HCT116 (cell line): ENCODE measurements around the gene PER2. TPM values are rescaled to one million over a fixed set of nuclear protein-coding genes. Genes with fewer than 3 reads are reported as not detected.

Experiments
- ATAC-seq: fragments of 200-7000 bp; cut with Tn5 transposase; 2 replicates; pipeline ENCODE4 v1.9.1; 2020; ENCODE audit warnings: mild to moderate bottlenecking, moderate library complexity
- BruUV-seq: library from RNA; stranded (reverse); fragments of 400-500 nt; replicated peaks from 2 replicates; lab custom pipeline; 2021; lab: Mats Ljungman, UMichigan
- CTCF ChIA-PET: fragments of 300-600 bp; sonication (Branson Sonifier 250); formaldehyde crosslinking; loops from one replicate; lab custom pipeline; 2021; ENCODE audit warnings: antibody characterized with exemption; lab: Charles Lee
- POLR2A ChIA-PET: fragments of 300-600, 350-600 bp; sonication (Branson Sonifier 250); formaldehyde crosslinking; loops from one replicate; lab custom pipeline; 2021; ENCODE audit warnings: antibody characterized with exemption; lab: Charles Lee
- RAD21 ChIA-PET, 2 experiments: fragments of 300-600 bp; sonication (Branson Sonifier 250); formaldehyde crosslinking; loops; one replicate each; lab custom pipeline; 2023; ENCODE audit warnings: low total read pairs in 2 of 2; ENCODE audit not compliant: uncharacterized antibody in 2 of 2, unreplicated experiment in 2 of 2, low non-redundant PET in 1 of 2; lab: Charles Lee
- DNase-seq: peaks from one replicate; pipeline ENCODE4 v3.0.0-alpha.2; 2010; ENCODE audit warnings: low read depth, low spot score
- H2AFZ ChIP-seq: fragments of 200-600 bp; shearing (Covaris generic), sonication (generic); 2 replicates; pipeline ENCODE4 v1.6.1; 2017; ENCODE audit warnings: low read depth, mixed run types, mixed read lengths, antibody characterized with exemption, low read length; ENCODE audit not compliant: poor library complexity, severe bottlenecking
- H3K27ac ChIP-seq: 2 replicates; pipeline ENCODE4 v1.5.1; 2012; ENCODE audit warnings: low read depth, low read length
- H3K27me3 ChIP-seq: fragments of 200-600 bp; sonication (generic); 2 replicates; pipeline ENCODE4 v1.6.1; 2016; ENCODE audit warnings: mixed run types, low read length, mixed read lengths; ENCODE audit not compliant: insufficient read depth
- H3K36me3 ChIP-seq, 2 experiments: fragments of 200-500 bp in 1 of 2; fragments of 200-600 bp in 1 of 2; sonication (Bioruptor generic) in 1 of 2; sonication (generic) in 1 of 2; 2 replicates each; pipeline versions ENCODE4 v1.5.1 to v1.6.1; 2014 to 2016; ENCODE audit warnings: low read length in 2 of 2, inconsistent platforms in 1 of 2, mixed read lengths in 1 of 2, mixed run types in 1 of 2; ENCODE audit not compliant: insufficient read depth in 2 of 2, control insufficient read depth in 1 of 2
- H3K4me1 ChIP-seq, 2 experiments: fragments of 200-600 bp in 1 of 2; sonication (generic) in 1 of 2; 2 replicates each; pipeline versions ENCODE4 v1.5.1 to v1.6.1; 2012 to 2017; ENCODE audit warnings: low read length in 2 of 2, inconsistent platforms in 1 of 2, mild to moderate bottlenecking in 1 of 2, mixed read lengths in 1 of 2, mixed run types in 1 of 2, moderate library complexity in 1 of 2; ENCODE audit not compliant: insufficient read depth in 2 of 2, control insufficient read depth in 1 of 2
- H3K4me2 ChIP-seq: fragments of 200-600 bp; sonication (generic); 2 replicates; pipeline ENCODE4 v1.6.1; 2017; ENCODE audit warnings: mixed run types, low read length, mixed read lengths
- H3K4me3 ChIP-seq, 2 experiments: fragments of 200-600 bp in 1 of 2; sonication (generic) in 1 of 2; replicated peaks in 1 of 2; 2 replicates each; pipeline ENCODE4 v1.5.1; 2011 to 2016; ENCODE audit warnings: low read length in 2 of 2, control low read depth in 1 of 2, low read depth in 1 of 2, mild to moderate bottlenecking in 1 of 2, mixed read lengths in 1 of 2, mixed run types in 1 of 2
- H3K79me2 ChIP-seq: fragments of 200-600 bp; sonication (generic); 2 replicates; pipeline ENCODE4 v1.6.1; 2017; ENCODE audit warnings: mild to moderate bottlenecking, mixed run types, low read length, moderate library complexity, mixed read lengths; ENCODE audit not compliant: insufficient read depth
- H3K9ac ChIP-seq: fragments of 200-600 bp; sonication (generic); 2 replicates; pipeline ENCODE4 v1.6.1; 2016; ENCODE audit warnings: low read length, mixed read lengths
- H3K9me2 ChIP-seq: fragments of 200-600 bp; sonication (generic), shearing (Covaris generic); 2 replicates; pipeline ENCODE4 v1.6.1; 2017; ENCODE audit warnings: mixed run types, mild to moderate bottlenecking, moderate library complexity; ENCODE audit not compliant: insufficient read depth
- H3K9me3 ChIP-seq, 2 experiments: fragments of 200-500 bp in 1 of 2; fragments of 200-600 bp in 1 of 2; sonication (Bioruptor generic) in 1 of 2; sonication (generic) in 1 of 2; 2 replicates each; pipeline ENCODE4 v1.6.1; 2014 to 2017; ENCODE audit warnings: low read length in 2 of 2, mixed read lengths in 2 of 2, inconsistent platforms in 1 of 2, low read depth in 1 of 2, mild to moderate bottlenecking in 1 of 2, mixed run types in 1 of 2, moderate library complexity in 1 of 2; ENCODE audit not compliant: control insufficient read depth in 1 of 2, insufficient read depth in 1 of 2
- H4K20me1 ChIP-seq: fragments of 200-600 bp; sonication (generic), shearing (Covaris generic); 2 replicates; pipeline ENCODE4 v1.6.1; 2017; ENCODE audit warnings: mixed run types, mild to moderate bottlenecking, moderate library complexity; ENCODE audit not compliant: insufficient read depth
- CBX3 ChIP-seq: IDR thresholded peaks from 2 replicates; pipeline ENCODE4 v1.6.1; 2012; ENCODE audit warnings: low read depth
- CEBPB ChIP-seq: IDR thresholded peaks from 2 replicates; pipeline ENCODE4 v1.6.1; 2012; ENCODE audit warnings: low read depth
- EZH2phosphoT487 ChIP-seq: fragments of 200-600 bp; IDR thresholded peaks from 2 replicates; pipeline ENCODE4 v1.6.1; 2018; ENCODE audit warnings: antibody characterized with exemption, borderline replicate concordance
- FOSL1 ChIP-seq: IDR thresholded peaks from 2 replicates; pipeline ENCODE4 v1.6.1; 2012; ENCODE audit warnings: low read depth
- JUND ChIP-seq: IDR thresholded peaks from 2 replicates; pipeline ENCODE4 v1.6.1; 2012
- POLR2A ChIP-seq: IDR thresholded peaks from 2 replicates; pipeline ENCODE4 v1.7.0; 2011; ENCODE audit warnings: borderline replicate concordance; ENCODE audit not compliant: insufficient read depth, insufficient read length; ENCODE audit errors: extremely low read depth
- SIN3A ChIP-seq: IDR thresholded peaks from 2 replicates; pipeline ENCODE4 v1.6.1; 2012; ENCODE audit warnings: low read depth
- SP1 ChIP-seq: IDR thresholded peaks from 2 replicates; pipeline ENCODE4 v1.6.1; 2012; ENCODE audit warnings: low read depth
- SRF ChIP-seq: IDR thresholded peaks from 2 replicates; pipeline ENCODE4 v1.6.1; 2012; ENCODE audit warnings: low read depth
- TCF7L2 ChIP-seq: IDR thresholded peaks from 2 replicates; pipeline ENCODE4 v1.7.0; 2011; ENCODE audit warnings: borderline replicate concordance, inconsistent platforms; ENCODE audit not compliant: insufficient read depth, insufficient read length; ENCODE audit errors: extremely low read depth
- ZFX ChIP-seq: fragments of 450-650 bp; IDR thresholded peaks from 2 replicates; pipeline ENCODE4 v1.6.1; 2017
- ZNF274 ChIP-seq: fragments of 200-500 bp; sonication (Bioruptor generic); IDR thresholded peaks from 2 replicates; pipeline ENCODE4 v1.6.1; 2014; ENCODE audit warnings: mild to moderate bottlenecking, low read depth, low read length, inconsistent platforms
- intact Hi-C: fragments of 100-400 bp; cut with micrococcal nuclease; formaldehyde crosslinking; loops from 2 replicates; pipeline ENCODE4 v1.10.0; 2022
- total RNA-seq: library from RNA; stranded (reverse); gene quantifications from one replicate; pipeline ENCODE4 v1.2.1, GENCODE V29; 2021; ENCODE audit not compliant: unreplicated experiment
- TF ChIP-seq, protein P1 (sequence below): IDR thresholded peaks from 2 replicates; pipeline ENCODE4 v1.6.1; 2012
- TF ChIP-seq, protein P2 (sequence below): IDR thresholded peaks from 2 replicates; pipeline ENCODE4 v1.6.1; 2012
- TF ChIP-seq, protein P3 (sequence below): IDR thresholded peaks from 2 replicates; pipeline ENCODE4 v1.6.1; 2011; ENCODE audit warnings: mild to moderate bottlenecking, low read length, moderate library complexity; ENCODE audit not compliant: insufficient replicate concordance; ENCODE audit errors: extremely low read depth
- TF ChIP-seq, protein P4 (sequence below): IDR thresholded peaks from 2 replicates; pipeline ENCODE4 v1.6.1; 2012; ENCODE audit warnings: low read depth
- TF ChIP-seq, protein P5 (sequence below), 3 experiments: fragments of 200-600 bp in 1 of 3; sonication (generic) in 1 of 3; IDR thresholded peaks in 2 of 3; conservative IDR thresholded peaks in 1 of 3; 2 replicates each; pipeline ENCODE4 v1.5.1; 2012 to 2017; ENCODE audit warnings: low read depth in 2 of 3, low read length in 2 of 3, antibody characterized with exemption in 1 of 3, borderline replicate concordance in 1 of 3, control low read depth in 1 of 3, mild to moderate bottlenecking in 1 of 3, mixed read lengths in 1 of 3, mixed run types in 1 of 3, moderate library complexity in 1 of 3; ENCODE audit not compliant: insufficient read depth in 1 of 3

PER2 gene
- total RNA-seq, 1 experiment from 2014 or later, result 18.7 TPM

DNA sequence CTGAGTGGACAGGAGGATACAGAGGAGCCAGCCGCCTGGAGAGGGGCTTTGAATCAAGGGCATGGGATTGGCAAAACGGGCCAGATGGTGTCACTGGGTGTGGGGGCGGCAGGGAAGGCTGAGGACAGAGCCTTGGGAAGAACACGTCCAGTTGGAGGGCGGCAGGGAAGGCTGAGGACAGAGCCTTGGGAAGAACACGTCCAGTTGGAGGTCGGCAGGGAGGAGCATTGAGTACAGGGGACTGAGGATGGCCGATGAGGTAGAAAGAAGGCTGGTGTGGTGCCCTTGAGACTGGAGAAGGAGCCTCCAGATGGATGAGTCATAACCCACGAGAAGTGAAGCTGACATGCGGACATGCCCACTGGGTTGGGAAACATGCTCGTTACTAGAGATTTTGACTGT is 53.1 kb downstream of the PER2 start (continued):
- TF ChIP-seq, protein P1, sequence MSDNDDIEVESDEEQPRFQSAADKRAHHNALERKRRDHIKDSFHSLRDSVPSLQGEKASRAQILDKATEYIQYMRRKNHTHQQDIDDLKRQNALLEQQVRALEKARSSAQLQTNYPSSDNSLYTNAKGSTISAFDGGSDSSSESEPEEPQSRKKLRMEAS, result no peak
- TF ChIP-seq JUND (no peak), TCF7L2 (no peak), POLR2A (no peak), EZH2phosphoT487 (no peak)
- TF ChIP-seq, all 23 proteins: peak for 0

DNA sequence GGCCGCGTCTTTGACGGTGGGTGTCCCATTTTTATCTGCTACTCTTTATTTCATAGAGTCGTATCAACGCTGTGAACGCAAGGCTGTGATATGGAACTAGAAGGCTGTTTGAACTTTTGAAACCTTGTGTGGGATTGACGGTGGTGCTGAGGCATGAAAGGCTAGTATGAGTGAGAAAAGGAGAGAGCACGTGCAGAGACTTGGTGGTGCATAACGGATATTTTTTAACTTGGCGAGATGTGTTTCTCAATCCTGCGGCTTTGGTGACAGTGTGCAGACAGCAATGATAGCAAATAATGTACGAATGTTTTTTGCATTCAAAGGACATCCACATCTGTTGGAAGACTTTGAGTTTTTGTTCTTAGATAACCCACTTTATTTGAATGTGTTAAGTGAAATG is 54.8 kb downstream of the PER2 start:
- RAD21 ChIA-PET, result no interaction called here
- H3K4me3 ChIP-seq, result no peak overlapping the region
- DNase-seq, result no peak
- H3K9me3 ChIP-seq, result no peaks in the 10 kb centered on the region
- ATAC-seq, result no peak
- intact Hi-C loops, result no loop called here
- no peaks in the 10 kb centered on the region for H4K20me1 ChIP-seq
- no peak overlapping the region for H3K9ac ChIP-seq
- no peak overlapping the region for H3K27ac ChIP-seq
- no peaks in the 10 kb centered on the region for H3K9me2 ChIP-seq
- BruUV-seq, result no TSS peak
- TF ChIP-seq SIN3A, result no peak
- TF ChIP-seq TCF7L2, result no peak
- TF ChIP-seq FOSL1, result no peak
- TF ChIP-seq SP1, result no peak
- TF ChIP-seq SRF, result no peak
- TF ChIP-seq ZFX, result no peak
- no peak for TF ChIP-seq CEBPB
- TF ChIP-seq, protein P2, sequence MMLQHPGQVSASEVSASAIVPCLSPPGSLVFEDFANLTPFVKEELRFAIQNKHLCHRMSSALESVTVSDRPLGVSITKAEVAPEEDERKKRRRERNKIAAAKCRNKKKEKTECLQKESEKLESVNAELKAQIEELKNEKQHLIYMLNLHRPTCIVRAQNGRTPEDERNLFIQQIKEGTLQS, result no peak
- no peak for TF ChIP-seq ZNF274
- TF ChIP-seq, protein P3, sequence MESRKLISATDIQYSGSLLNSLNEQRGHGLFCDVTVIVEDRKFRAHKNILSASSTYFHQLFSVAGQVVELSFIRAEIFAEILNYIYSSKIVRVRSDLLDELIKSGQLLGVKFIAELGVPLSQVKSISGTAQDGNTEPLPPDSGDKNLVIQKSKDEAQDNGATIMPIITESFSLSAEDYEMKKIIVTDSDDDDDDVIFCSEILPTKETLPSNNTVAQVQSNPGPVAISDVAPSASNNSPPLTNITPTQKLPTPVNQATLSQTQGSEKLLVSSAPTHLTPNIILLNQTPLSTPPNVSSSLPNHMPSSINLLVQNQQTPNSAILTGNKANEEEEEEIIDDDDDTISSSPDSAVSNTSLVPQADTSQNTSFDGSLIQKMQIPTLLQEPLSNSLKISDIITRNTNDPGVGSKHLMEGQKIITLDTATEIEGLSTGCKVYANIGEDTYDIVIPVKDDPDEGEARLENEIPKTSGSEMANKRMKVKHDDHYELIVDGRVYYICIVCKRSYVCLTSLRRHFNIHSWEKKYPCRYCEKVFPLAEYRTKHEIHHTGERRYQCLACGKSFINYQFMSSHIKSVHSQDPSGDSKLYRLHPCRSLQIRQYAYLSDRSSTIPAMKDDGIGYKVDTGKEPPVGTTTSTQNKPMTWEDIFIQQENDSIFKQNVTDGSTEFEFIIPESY, result no peak
- TF ChIP-seq CBX3, result no peak
- TF ChIP-seq, protein P4, sequence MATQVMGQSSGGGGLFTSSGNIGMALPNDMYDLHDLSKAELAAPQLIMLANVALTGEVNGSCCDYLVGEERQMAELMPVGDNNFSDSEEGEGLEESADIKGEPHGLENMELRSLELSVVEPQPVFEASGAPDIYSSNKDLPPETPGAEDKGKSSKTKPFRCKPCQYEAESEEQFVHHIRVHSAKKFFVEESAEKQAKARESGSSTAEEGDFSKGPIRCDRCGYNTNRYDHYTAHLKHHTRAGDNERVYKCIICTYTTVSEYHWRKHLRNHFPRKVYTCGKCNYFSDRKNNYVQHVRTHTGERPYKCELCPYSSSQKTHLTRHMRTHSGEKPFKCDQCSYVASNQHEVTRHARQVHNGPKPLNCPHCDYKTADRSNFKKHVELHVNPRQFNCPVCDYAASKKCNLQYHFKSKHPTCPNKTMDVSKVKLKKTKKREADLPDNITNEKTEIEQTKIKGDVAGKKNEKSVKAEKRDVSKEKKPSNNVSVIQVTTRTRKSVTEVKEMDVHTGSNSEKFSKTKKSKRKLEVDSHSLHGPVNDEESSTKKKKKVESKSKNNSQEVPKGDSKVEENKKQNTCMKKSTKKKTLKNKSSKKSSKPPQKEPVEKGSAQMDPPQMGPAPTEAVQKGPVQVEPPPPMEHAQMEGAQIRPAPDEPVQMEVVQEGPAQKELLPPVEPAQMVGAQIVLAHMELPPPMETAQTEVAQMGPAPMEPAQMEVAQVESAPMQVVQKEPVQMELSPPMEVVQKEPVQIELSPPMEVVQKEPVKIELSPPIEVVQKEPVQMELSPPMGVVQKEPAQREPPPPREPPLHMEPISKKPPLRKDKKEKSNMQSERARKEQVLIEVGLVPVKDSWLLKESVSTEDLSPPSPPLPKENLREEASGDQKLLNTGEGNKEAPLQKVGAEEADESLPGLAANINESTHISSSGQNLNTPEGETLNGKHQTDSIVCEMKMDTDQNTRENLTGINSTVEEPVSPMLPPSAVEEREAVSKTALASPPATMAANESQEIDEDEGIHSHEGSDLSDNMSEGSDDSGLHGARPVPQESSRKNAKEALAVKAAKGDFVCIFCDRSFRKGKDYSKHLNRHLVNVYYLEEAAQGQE, result no peak
- TF ChIP-seq, protein P1, result no peak
- TF ChIP-seq, protein P5, sequence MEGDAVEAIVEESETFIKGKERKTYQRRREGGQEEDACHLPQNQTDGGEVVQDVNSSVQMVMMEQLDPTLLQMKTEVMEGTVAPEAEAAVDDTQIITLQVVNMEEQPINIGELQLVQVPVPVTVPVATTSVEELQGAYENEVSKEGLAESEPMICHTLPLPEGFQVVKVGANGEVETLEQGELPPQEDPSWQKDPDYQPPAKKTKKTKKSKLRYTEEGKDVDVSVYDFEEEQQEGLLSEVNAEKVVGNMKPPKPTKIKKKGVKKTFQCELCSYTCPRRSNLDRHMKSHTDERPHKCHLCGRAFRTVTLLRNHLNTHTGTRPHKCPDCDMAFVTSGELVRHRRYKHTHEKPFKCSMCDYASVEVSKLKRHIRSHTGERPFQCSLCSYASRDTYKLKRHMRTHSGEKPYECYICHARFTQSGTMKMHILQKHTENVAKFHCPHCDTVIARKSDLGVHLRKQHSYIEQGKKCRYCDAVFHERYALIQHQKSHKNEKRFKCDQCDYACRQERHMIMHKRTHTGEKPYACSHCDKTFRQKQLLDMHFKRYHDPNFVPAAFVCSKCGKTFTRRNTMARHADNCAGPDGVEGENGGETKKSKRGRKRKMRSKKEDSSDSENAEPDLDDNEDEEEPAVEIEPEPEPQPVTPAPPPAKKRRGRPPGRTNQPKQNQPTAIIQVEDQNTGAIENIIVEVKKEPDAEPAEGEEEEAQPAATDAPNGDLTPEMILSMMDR (IDR thresholded peaks at IDR 0.05 in 2 of 3, conservative IDR thresholded peaks at IDR 0.05 in 1 of 3; ENCODE audit: borderline replicate concordance in 1 of 3, insufficient read depth in 1 of 3, low read depth in 2 of 3, low read length in 2 of 3), result no peak
- CTCF ChIA-PET, result no interaction called here
- H3K4me1 ChIP-seq, result peaks cover 3 to 17% of the 10 kb centered on the region in 2 experiments; a peak in 3 of 4 replicates
- no peak overlapping the region for H2AFZ ChIP-seq
- POLR2A ChIA-PET, result no interaction called here
- no peaks in the 10 kb centered on the region for H3K27me3 ChIP-seq
- H3K79me2 ChIP-seq, result no peaks in the 10 kb centered on the region
- H3K4me2 ChIP-seq, result no peak overlapping the region
- no peaks in the 10 kb centered on the region for H3K36me3 ChIP-seq
